CD4-positive, alpha-beta T cell treated with Interleukin-6 at 100 ng/mL for 8 hours (primary cell): ENCODE results near the gene CAB39.
"Not testable (repeated sequence)": the region's sequence is repeated elsewhere in the genome, so short reads cannot be mapped to it uniquely, and the experiment has no call there.

ENCODE experiments used
- DNase-seq: peaks from one replicate; pipeline ENCODE4 v3.0.0-alpha.2; 2020; ENCODE audit warnings: mixed read lengths, low spot score

The CAB39 gene

GRCh38 chr2:230715201-230715600, 2.6 kb downstream of the CAB39 start:
- DNase-seq, result peak; percentile 19

- DNase-seq, result no peak
Observed at GRCh38 chr2:230716588-230716987, 3.9 kb downstream of the CAB39 start.

- no peak for DNase-seq
Observed at GRCh38 chr2:230717600-230717999, 5.0 kb downstream of the CAB39 start.

- DNase-seq, result no peak
Observed at GRCh38 chr2:230719340-230719739, 6.7 kb downstream of the CAB39 start.

- DNase-seq, result peak; percentile 46
Observed at GRCh38 chr2:230721712-230722111, 9.1 kb downstream of the CAB39 start.

GRCh38 chr2:230722207-230722885, 9.7 kb downstream of the CAB39 start:
- DNase-seq, result no peak

- peak; percentile 74 for DNase-seq
Observed at GRCh38 chr2:230723363-230723762, 10.7 kb downstream of the CAB39 start.

GRCh38 chr2:230724957-230725356, 12.3 kb downstream of the CAB39 start:
- DNase-seq, result not testable (repeated sequence)

GRCh38 chr2:230731512-230731911, 18.9 kb downstream of the CAB39 start:
- no peak for DNase-seq

- no peak for DNase-seq
Observed at GRCh38 chr2:230732914-230733401, 20.3 kb downstream of the CAB39 start.

- DNase-seq, result no peak
Observed at GRCh38 chr2:230734247-230735175, 21.9 kb downstream of the CAB39 start.

- no peak for DNase-seq
Observed at GRCh38 chr2:230735884-230736283, 23.2 kb downstream of the CAB39 start.

GRCh38 chr2:230737300-230737699, 24.7 kb downstream of the CAB39 start:
- no peak for DNase-seq

GRCh38 chr2:230737791-230738226, 25.2 kb downstream of the CAB39 start:
- DNase-seq, result no peak

- no peak for DNase-seq
Observed at GRCh38 chr2:230738391-230738811, 25.8 kb downstream of the CAB39 start.

GRCh38 chr2:230738924-230739323, 26.3 kb downstream of the CAB39 start:
- DNase-seq, result no peak

GRCh38 chr2:230739961-230740360, 27.3 kb downstream of the CAB39 start:
- no peak for DNase-seq

- DNase-seq, result no peak
Observed at GRCh38 chr2:230742781-230743180, 30.1 kb downstream of the CAB39 start.

GRCh38 chr2:230746213-230746612, 33.6 kb downstream of the CAB39 start:
- DNase-seq, result no peak

GRCh38 chr2:230748087-230748486, 35.4 kb downstream of the CAB39 start:
- DNase-seq, result no peak

GRCh38 chr2:230749111-230749510, 36.5 kb downstream of the CAB39 start:
- DNase-seq, result no peak

- peak; percentile 5 for DNase-seq
Observed at GRCh38 chr2:230751062-230751461, 38.4 kb downstream of the CAB39 start.

GRCh38 chr2:230754200-230754599, 41.6 kb downstream of the CAB39 start:
- no peak for DNase-seq
